Smooth muscle cell (in vitro differentiated cells): ENCODE measurements around the gene TTI1. TPM values are rescaled to one million over a fixed set of nuclear protein-coding genes. Genes with fewer than 3 reads are reported as not detected.
"Not testable (repeated sequence)": the region's sequence is repeated elsewhere in the genome, so short reads cannot be mapped to it uniquely, and the experiment has no call there.

Experiments used
- DNase-seq: peaks from one replicate; lab custom pipeline; 2025; ENCODE audit not compliant: unreplicated experiment; lab: John Stamatoyannopoulos, UW
- H2AFZ ChIP-seq: fragments of 200-600 bp; sonication (generic); 2 replicates; pipeline ENCODE4 v1.6.0; 2016; ENCODE audit warnings: antibody characterized with exemption, low read depth, mild to moderate bottlenecking
- H3F3A ChIP-seq: fragments of 200-600 bp; sonication (generic); 2 replicates; pipeline ENCODE4 v1.6.0; 2017; ENCODE audit warnings: antibody characterized with exemption, low read depth
- H3K27ac ChIP-seq: fragments of 200-600 bp; sonication (generic); 2 replicates; pipeline ENCODE4 v1.5.1; 2016; ENCODE audit warnings: low read depth, mild to moderate bottlenecking
- H3K27me3 ChIP-seq: fragments of 200-600 bp; sonication (generic); 2 replicates; pipeline ENCODE4 v1.6.1; 2016; ENCODE audit warnings: low read depth, mild to moderate bottlenecking
- H3K36me3 ChIP-seq: fragments of 200-600 bp; sonication (generic); 2 replicates; pipeline ENCODE4 v1.5.1; 2016; ENCODE audit warnings: low read depth
- H3K4me1 ChIP-seq: fragments of 200-600 bp; sonication (generic); 2 replicates; pipeline ENCODE4 v1.5.1; 2016; ENCODE audit warnings: low read depth
- H3K4me2 ChIP-seq: fragments of 200-600 bp; sonication (generic); 2 replicates; pipeline ENCODE4 v1.6.0; 2016; ENCODE audit warnings: mild to moderate bottlenecking
- H3K4me3 ChIP-seq: fragments of 200-600 bp; sonication (generic); 2 replicates; pipeline ENCODE4 v1.5.1; 2016; ENCODE audit warnings: mild to moderate bottlenecking
- H3K79me2 ChIP-seq: fragments of 200-600 bp; sonication (generic); 2 replicates; pipeline ENCODE4 v1.6.0; 2016; ENCODE audit warnings: low read depth, mild to moderate bottlenecking
- H3K9ac ChIP-seq: fragments of 200-600 bp; sonication (generic); 2 replicates; pipeline ENCODE4 v1.6.0; 2016; ENCODE audit warnings: low read depth
- H3K9me3 ChIP-seq: fragments of 200-600 bp; sonication (generic); replicated peaks from 2 replicates; pipeline ENCODE4 v1.5.1; 2016; ENCODE audit warnings: low read depth
- H4K20me1 ChIP-seq: fragments of 200-600 bp; sonication (generic); 2 replicates; pipeline ENCODE4 v1.6.0; 2016; ENCODE audit warnings: low read depth
- WGBS: methylation state at CpG from one replicate; pipeline ENCODE4 v1.1.7; 2016; ENCODE audit warnings: low lambda C conversion rate; 5-methylcytosine and 5-hydroxymethylcytosine counted together
- polyA plus RNA-seq: library from polyadenylated mRNA; unstranded; fragments of >200 nt; fragmentation: Nextera tagmentation; extraction: Ambion mirVana; gene quantifications from 2 replicates; pipeline ENCODE4 v1.2.1, GENCODE V29; 2016
- total RNA-seq: library from RNA; depleted of rRNA; stranded (reverse); fragments of >200 nt; gene quantifications from 2 replicates; pipeline ENCODE4 v1.2.3, GENCODE V29; 2014
- TF ChIP-seq, protein P1 (sequence below): fragments of 200-600 bp; sonication (generic); IDR thresholded peaks from 2 replicates; pipeline ENCODE4 v1.5.1; 2017; ENCODE audit warnings: borderline replicate concordance, mild to moderate bottlenecking, antibody characterized with exemption; ENCODE audit not compliant: insufficient read depth, poor library complexity, severe bottlenecking

Gene TTI1
- total and polyA plus RNA-seq, 2 experiments from 2014 or later, result 17.0 to 20.0 TPM

DNA sequence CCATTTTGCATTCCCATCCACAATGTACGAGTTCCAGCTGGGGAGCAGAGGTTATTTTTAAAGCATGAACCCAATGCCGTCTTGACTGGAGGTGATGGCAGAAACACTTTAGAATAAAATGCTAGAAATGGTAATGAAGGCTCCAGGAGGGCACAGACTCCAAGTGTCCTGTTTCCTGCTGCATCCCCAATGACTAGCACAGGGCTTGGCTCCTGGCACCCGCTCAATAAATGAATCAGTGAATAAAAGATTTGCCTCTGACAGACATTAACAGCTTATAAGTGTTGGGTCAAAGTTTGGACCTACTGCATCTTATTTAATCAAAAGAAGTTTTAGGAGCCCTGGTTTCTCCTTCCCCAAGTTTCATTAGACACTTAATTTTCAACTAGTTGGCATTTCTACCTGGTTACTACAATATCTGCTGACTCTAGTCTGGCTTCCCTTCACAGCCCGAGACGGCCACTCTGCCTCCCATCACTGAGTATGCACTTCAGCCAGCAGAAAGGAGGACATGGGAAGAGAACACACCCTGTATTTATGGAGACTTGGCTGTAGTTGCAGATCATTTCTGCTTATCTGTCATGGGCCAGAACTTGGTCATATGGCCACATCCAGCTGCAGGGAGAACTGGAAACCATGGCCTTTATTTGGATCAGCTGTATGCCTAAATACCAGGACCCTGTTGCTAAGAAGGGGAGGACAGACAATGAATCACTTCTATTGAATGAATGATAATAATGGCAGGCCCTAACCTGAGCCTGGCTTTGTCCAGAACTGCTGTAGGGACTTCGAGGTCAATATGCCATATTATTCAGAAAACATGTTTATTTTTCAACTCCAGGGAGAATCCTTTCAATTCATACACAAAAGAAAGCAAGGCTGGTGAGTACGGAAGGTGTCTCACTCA lies 63.1 kb downstream of the TTI1 start:
- Histone ChIP-seq H3K27me3 (no peaks in the 10 kb centered on the region), H3K4me3 (no peak overlapping the region), H3K79me2 (no peaks in the 10 kb centered on the region), H3K27ac (no peak overlapping the region), H3K4me2 (no peak overlapping the region), H3K4me1 (peaks cover 7% of the 10 kb centered on the region), H4K20me1 (no peaks in the 10 kb centered on the region), H3F3A (no peaks in the 10 kb centered on the region), H3K9me3 (no peaks in the 10 kb centered on the region), H3K9ac (no peak overlapping the region), H2AFZ (no peak overlapping the region), H3K36me3 (no peaks in the 10 kb centered on the region)
- DNase-seq, result no peak
- TF ChIP-seq, protein P1, sequence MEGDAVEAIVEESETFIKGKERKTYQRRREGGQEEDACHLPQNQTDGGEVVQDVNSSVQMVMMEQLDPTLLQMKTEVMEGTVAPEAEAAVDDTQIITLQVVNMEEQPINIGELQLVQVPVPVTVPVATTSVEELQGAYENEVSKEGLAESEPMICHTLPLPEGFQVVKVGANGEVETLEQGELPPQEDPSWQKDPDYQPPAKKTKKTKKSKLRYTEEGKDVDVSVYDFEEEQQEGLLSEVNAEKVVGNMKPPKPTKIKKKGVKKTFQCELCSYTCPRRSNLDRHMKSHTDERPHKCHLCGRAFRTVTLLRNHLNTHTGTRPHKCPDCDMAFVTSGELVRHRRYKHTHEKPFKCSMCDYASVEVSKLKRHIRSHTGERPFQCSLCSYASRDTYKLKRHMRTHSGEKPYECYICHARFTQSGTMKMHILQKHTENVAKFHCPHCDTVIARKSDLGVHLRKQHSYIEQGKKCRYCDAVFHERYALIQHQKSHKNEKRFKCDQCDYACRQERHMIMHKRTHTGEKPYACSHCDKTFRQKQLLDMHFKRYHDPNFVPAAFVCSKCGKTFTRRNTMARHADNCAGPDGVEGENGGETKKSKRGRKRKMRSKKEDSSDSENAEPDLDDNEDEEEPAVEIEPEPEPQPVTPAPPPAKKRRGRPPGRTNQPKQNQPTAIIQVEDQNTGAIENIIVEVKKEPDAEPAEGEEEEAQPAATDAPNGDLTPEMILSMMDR, result no peak
- WGBS, result 90% methylated on average over 7 of the region's 7 CpGs

DNA sequence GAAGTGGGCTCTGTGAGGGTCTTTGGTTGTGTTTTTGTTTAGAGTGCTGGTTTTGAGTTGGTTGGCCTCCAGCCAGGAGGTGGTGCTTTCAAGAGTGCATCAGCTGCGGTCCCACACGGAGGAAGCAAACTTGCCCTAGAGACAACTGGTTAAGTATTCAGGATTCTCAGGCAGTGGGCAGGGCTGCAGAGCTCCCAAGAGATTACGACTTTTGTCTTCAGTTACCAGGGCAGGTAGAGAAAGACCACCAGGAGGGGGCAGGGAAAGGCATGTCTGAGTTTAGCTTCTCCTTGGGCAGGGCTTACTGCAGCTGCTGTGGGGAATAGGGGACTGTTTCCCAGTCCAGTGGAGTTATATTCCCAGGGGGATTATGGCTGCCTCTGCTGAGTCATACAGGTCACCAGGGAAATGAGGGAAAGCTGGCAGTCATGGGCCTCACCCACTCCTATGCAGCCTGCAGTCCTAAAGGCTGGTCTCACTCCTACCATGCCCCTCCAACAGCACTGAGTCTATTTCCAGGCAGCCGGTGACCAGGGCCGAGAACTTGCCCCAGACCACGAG lies 64.3 kb downstream of the TTI1 start:
- DNase-seq, result no peak
- Histone ChIP-seq H3K4me1 (peaks cover 7% of the 10 kb centered on the region), H3K27ac (no peak overlapping the region), H3K36me3 (no peaks in the 10 kb centered on the region), H3K4me3 (no peak overlapping the region), H4K20me1 (no peaks in the 10 kb centered on the region), H3K4me2 (no peak overlapping the region), H3K27me3 (peaks cover 6% of the 10 kb centered on the region), H2AFZ (no peak overlapping the region), H3K9me3 (no peaks in the 10 kb centered on the region), H3K9ac (no peak overlapping the region), H3F3A (no peaks in the 10 kb centered on the region), H3K79me2 (no peaks in the 10 kb centered on the region)
- 82% methylated on average over 6 of the region's 6 CpGs for WGBS
- TF ChIP-seq, protein P1, result no peak

DNA sequence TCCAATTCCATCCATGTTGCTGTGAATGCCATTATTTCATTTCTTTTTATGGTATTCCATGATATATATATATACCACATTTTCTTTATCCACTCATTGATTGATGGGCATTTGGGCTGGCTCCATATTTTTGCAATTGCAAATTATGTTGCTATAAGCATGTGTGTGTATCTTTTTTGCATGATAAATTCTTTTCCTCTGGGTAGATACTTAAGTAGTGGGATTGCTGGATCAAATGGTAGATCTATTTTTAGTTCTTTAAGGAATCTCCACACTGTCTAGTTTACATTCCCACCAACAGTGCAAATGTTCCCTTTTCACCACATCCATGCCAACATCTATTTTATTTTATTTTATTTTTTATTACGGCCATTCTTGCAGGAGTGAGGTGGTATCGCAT lies 69.8 kb downstream of the TTI1 start:
- not testable (repeated sequence) for H3K4me2 ChIP-seq, H2AFZ ChIP-seq, H4K20me1 ChIP-seq, DNase-seq, H3K4me1 ChIP-seq, H3K27me3 ChIP-seq, H3K9ac ChIP-seq, H3K27ac ChIP-seq, H3K36me3 ChIP-seq, H3K9me3 ChIP-seq, H3K79me2 ChIP-seq, H3K4me3 ChIP-seq, H3F3A ChIP-seq
- 94% methylated on average over 2 of the region's 2 CpGs for WGBS

DNA sequence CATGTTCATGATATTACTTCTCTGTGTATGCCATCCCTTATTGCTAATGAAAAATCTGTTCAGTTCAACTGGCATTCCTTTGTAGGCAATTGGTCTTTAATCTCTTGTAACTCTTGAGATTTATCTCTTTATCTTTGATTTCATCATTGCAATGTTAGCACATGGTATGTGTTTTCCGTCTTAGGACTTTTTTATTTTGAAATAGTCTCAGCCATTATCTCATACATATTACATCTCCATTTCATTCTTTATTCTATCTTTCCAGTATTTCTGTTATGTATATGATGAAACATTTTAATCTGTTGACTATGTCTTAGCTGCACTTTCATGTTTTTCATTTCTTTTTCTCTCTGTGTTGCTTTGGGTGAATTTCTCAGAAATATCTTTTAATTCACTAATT lies 72.2 kb downstream of the TTI1 start:
- 88% methylated on average over 1 of the region's 1 CpG for WGBS
- TF ChIP-seq, protein P1, result no peak
- H3K9ac ChIP-seq, result no peak overlapping the region

More for the DNA sequence above, 72.2 kb downstream of the TTI1 start:
- Histone ChIP-seq H3K9me3 (no peaks in the 10 kb centered on the region), H4K20me1 (no peaks in the 10 kb centered on the region), H2AFZ (no peak overlapping the region), H3K27ac (no peak overlapping the region), H3K36me3 (no peaks in the 10 kb centered on the region), H3K27me3 (peaks cover 10% of the 10 kb centered on the region), H3K79me2 (no peaks in the 10 kb centered on the region), H3F3A (no peaks in the 10 kb centered on the region), H3K4me1 (no peaks in the 10 kb centered on the region), H3K4me3 (no peak overlapping the region), H3K4me2 (no peak overlapping the region)
- DNase-seq, result no peak
